Measurements from ENCODE around the gene AFP.

Gene AFP

GRCh38 chr4:73505567-73505966 is 69.5 kb downstream of the AFP start:
- no peak overlapping the region for H3K4me3 ChIP-seq (ENCODE audit: low read depth, low read length)
- H3K27ac ChIP-seq: no peak overlapping the region
- no peaks in the 10 kb centered on the region for H3K27me3 ChIP-seq (ENCODE audit: control insufficient read depth, insufficient read depth, low read length)
- no peak for TF ChIP-seq CTCF (IDR thresholded peaks at IDR 0.05)
- no peak overlapping the region for H3K9ac ChIP-seq
- no peaks in the 10 kb centered on the region for H3K4me1 ChIP-seq
- no peaks in the 10 kb centered on the region for H3K9me3 ChIP-seq (ENCODE audit: control insufficient read depth, low read length)
- H3K79me2 ChIP-seq: no peaks in the 10 kb centered on the region
- H3K4me2 ChIP-seq (ENCODE audit: low read length): no peak overlapping the region
- no peak overlapping the region for H2AFZ ChIP-seq
- H3K36me3 ChIP-seq (ENCODE audit: control insufficient read depth, insufficient read depth, low read length): no peaks in the 10 kb centered on the region
